22Rv1 (cell line): Measurements from ENCODE around the gene GABRR2.

Experiments
- H3K27ac ChIP-seq: fragments of 450-650 bp; 2 replicates; pipeline ENCODE4 v1.5.1; 2017
- ZFX ChIP-seq: fragments of 450-650 bp; IDR thresholded peaks from 2 replicates; pipeline ENCODE4 v1.6.1; 2017; ENCODE audit warnings: antibody characterized with exemption, borderline replicate concordance
- TF ChIP-seq, protein P1 (sequence below): fragments of 450-650 bp; IDR thresholded peaks from 2 replicates; pipeline ENCODE4 v1.5.1; 2017; ENCODE audit warnings: mild to moderate bottlenecking

GABRR2 gene

GRCh38 chr6:89214197-89214596, 100.9 kb downstream of the GABRR2 start:
- TF ChIP-seq, protein P1, sequence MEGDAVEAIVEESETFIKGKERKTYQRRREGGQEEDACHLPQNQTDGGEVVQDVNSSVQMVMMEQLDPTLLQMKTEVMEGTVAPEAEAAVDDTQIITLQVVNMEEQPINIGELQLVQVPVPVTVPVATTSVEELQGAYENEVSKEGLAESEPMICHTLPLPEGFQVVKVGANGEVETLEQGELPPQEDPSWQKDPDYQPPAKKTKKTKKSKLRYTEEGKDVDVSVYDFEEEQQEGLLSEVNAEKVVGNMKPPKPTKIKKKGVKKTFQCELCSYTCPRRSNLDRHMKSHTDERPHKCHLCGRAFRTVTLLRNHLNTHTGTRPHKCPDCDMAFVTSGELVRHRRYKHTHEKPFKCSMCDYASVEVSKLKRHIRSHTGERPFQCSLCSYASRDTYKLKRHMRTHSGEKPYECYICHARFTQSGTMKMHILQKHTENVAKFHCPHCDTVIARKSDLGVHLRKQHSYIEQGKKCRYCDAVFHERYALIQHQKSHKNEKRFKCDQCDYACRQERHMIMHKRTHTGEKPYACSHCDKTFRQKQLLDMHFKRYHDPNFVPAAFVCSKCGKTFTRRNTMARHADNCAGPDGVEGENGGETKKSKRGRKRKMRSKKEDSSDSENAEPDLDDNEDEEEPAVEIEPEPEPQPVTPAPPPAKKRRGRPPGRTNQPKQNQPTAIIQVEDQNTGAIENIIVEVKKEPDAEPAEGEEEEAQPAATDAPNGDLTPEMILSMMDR, result no peak
- no peak for TF ChIP-seq ZFX
- H3K27ac ChIP-seq, result no peak overlapping the region

DNA sequence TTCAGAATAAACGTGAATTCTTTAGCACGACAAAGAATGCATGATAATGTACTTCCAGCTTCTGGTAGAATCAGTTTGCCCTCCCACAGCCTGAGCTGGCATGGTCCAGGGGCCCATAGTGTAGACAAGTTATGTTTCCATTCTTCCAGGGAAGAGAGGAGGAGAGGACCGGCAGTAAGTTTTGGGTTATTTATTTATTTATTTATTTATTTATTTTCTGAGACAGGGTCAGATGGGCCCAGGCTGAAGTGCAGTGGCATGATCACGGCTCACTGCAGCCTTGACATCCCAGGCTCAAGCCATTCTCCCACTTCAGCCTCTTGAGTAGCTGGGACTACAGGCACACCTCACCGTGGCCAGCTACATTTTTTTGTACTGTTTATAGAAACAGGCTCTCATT, 102.6 kb downstream of the GABRR2 start:
- TF ChIP-seq ZFX, result no peak
- TF ChIP-seq, protein P1, result no peak
- H3K27ac ChIP-seq, result no peak overlapping the region

GRCh38 chr6:89209457-89209856, 105.6 kb downstream of the GABRR2 start:
- TF ChIP-seq, protein P1, result no peak
- TF ChIP-seq ZFX, result no peak
- H3K27ac ChIP-seq, result no peak overlapping the region

DNA sequence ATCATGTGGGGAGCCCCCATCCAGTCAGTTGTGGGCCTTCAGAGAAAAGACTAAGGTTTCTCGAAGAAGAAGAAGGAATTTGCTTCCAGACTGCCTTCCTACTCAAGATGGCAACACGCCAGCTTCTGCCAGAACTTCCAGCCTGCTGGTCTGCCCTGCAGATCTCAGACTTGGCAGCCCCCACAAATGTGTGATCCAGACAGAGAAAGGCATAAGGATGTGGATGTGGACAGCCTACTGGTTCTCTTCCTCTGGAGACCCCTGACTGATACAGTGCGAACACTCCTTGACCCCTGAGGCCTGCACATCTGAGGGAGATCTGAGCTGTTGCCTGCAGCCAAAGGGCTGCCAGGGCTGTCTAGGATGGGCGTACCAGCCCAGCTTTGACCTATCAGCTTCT, 106.5 kb downstream of the GABRR2 start:
- no peak for TF ChIP-seq ZFX
- TF ChIP-seq, protein P1, result no peak
- H3K27ac ChIP-seq, result no peak overlapping the region
